Esophagus squamous epithelium (tissue), 5 donors: Measurements from ENCODE around the gene DAB2. TPM values are rescaled to one million over a fixed set of nuclear protein-coding genes. Genes with fewer than 3 reads are reported as not detected.

Source experiments
- DNase-seq: peaks from one replicate; lab custom pipeline; 2025; lab: John Stamatoyannopoulos, UW
- H3K27ac ChIP-seq, 4 donors: fragments of 200-600 bp; sonication (generic); one replicate each; pipeline ENCODE4 v1.5.1; 2016 to 2019; ENCODE audit warnings: mild to moderate bottlenecking in 1 of 4
- H3K27me3 ChIP-seq, 4 donors: fragments of 200-600 bp; sonication (generic); 1 replicate in 3 of 4; 2 replicates in 1 of 4; pipeline versions ENCODE4 v1.5.1 to v1.6.0; 2017 to 2021; ENCODE audit warnings: antibody characterized with exemption in 1 of 4
- H3K36me3 ChIP-seq, 3 donors: fragments of 200-600 bp; sonication (generic); one replicate each; pipeline ENCODE4 v1.5.1; 2016 to 2019
- H3K4me1 ChIP-seq, 3 donors: fragments of 200-600 bp; sonication (generic); one replicate each; pipeline ENCODE4 v1.5.1; 2017 to 2019
- H3K4me3 ChIP-seq, 4 donors: fragments of 200-600 bp; sonication (generic); 1 replicate in 3 of 4; 2 replicates in 1 of 4; pipeline ENCODE4 v1.5.1; 2016 to 2019; ENCODE audit warnings: mild to moderate bottlenecking in 2 of 4, moderate library complexity in 1 of 4
- H3K9me3 ChIP-seq, 3 donors: fragments of 200-600 bp; sonication (generic); one replicate each; pipeline ENCODE4 v1.5.1; 2016 to 2019
- POLR2A ChIP-seq, 4 donors: fragments of 450-650 bp; IDR thresholded peaks; one replicate each; pipeline ENCODE4 v1.6.1; 2017; ENCODE audit warnings: antibody characterized with exemption in 4 of 4, mild to moderate bottlenecking in 4 of 4, moderate library complexity in 3 of 4
- WGBS, 2 donors: methylation state at CpG; one replicate each; pipeline ENCODE4 v1.1.5; 2018; 5-methylcytosine and 5-hydroxymethylcytosine counted together
- intact Hi-C: fragments of 100-400 bp; cut with DNase I; formaldehyde crosslinking; loops from one replicate; pipeline ENCODE4 v1.15.0; 2022
- total RNA-seq, 4 donors: library from RNA; depleted of rRNA; stranded (reverse); fragments of >200 nt; gene quantifications; one replicate each; pipeline ENCODE4 v1.1.0, GENCODE V29; 2016
- TF ChIP-seq, protein P1 (sequence below), 6 experiments: fragments of 450-650 bp in 4 of 6; fragments of 200-600 bp in 2 of 6; sonication (generic) in 2 of 6; IDR thresholded peaks; one replicate each; pipeline ENCODE4 v1.5.1; 2016 to 2019; ENCODE audit warnings: antibody characterized with exemption in 6 of 6, mild to moderate bottlenecking in 4 of 6, moderate library complexity in 4 of 6
- donor health status: DM: yes; HTN: yes; CAD: no.

DAB2 gene
- total RNA-seq = 10 to 100 TPM in 2 of 4 donors, 1 to 10 TPM in 1, under 1 TPM in 1; 0.95 to 35.1 (median 11.8) TPM

DNA sequence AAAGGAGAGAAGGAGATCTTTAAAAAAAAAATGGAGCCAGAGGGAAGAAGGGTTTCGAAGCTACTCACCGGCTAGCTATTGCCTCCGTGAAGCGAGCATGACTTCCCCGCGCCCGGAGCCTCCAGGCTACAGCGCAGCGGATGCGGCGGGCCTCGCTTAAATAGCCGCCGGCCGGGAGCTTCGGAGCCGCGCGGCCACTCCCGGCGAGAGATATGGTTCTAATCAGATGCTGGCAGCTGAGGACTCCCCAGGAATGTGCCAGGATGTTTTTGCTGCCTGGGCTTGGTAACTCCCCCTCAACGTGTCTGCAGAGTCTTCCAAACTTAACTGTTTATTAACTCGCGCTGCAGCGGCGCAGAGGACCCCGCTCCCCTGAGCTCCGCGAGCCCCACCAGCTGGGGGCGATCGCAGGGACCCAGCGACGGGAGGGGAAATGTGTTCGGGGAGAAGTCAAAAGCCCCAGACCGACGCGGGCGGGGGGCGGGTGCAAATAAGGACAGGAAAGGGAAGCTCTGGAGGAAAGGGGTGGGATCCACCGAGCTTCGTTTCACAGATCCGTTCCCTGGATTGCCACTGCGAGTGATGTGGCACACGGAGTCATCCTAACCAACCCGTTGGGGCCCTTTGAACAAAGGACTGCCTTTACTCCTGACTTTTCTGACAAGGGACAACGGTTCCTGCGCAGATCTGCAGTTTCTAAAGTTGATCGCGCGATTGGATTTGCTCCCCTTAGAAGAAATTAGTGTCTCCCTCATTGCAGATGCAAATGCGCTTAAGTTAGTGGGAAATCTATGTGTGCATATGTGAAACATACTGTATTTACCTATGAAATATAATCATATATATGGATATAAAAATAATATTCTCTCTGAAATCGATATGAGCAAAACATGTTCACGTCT lies at the start of gene DAB2:
DAB2 (minus strand) TSS at position 245 of the 902 bp plus-strand sequence. CDS start 30,660 bp downstream, outside the sequence.
- 4 to 9% methylated on average over 43 to 45 of the region's 53 CpGs for WGBS, 2 donors
- intact Hi-C loops = no loop called here
- TF ChIP-seq, protein P1, sequence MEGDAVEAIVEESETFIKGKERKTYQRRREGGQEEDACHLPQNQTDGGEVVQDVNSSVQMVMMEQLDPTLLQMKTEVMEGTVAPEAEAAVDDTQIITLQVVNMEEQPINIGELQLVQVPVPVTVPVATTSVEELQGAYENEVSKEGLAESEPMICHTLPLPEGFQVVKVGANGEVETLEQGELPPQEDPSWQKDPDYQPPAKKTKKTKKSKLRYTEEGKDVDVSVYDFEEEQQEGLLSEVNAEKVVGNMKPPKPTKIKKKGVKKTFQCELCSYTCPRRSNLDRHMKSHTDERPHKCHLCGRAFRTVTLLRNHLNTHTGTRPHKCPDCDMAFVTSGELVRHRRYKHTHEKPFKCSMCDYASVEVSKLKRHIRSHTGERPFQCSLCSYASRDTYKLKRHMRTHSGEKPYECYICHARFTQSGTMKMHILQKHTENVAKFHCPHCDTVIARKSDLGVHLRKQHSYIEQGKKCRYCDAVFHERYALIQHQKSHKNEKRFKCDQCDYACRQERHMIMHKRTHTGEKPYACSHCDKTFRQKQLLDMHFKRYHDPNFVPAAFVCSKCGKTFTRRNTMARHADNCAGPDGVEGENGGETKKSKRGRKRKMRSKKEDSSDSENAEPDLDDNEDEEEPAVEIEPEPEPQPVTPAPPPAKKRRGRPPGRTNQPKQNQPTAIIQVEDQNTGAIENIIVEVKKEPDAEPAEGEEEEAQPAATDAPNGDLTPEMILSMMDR (IDR thresholded peaks at IDR 0.05) = peak in 4 of 6 experiments; percentile 11 to 42 (median 26)
- TF ChIP-seq POLR2A (IDR thresholded peaks at IDR 0.05) = peak in 2 of 4 donors; percentile 69 to 87
- Histone ChIP-seq H3K4me1 (peaks cover 0 to 61% (median 0%) of the 10 kb centered on the region in 3 donors), H3K9me3 (no peaks in the 10 kb centered on the region), H3K36me3 (no peaks in the 10 kb centered on the region), H3K4me3 (peak within 1 kb of the TSS; percentile 34 to 70 (median 48)), H3K27ac (peak within 1 kb of the TSS; percentile 73 to 85 (median 80)), H3K27me3 (peaks cover 0 to 47% (median 0%) of the 10 kb centered on the region in 4 donors)
- peak; percentile 32 for DNase-seq

DNA sequence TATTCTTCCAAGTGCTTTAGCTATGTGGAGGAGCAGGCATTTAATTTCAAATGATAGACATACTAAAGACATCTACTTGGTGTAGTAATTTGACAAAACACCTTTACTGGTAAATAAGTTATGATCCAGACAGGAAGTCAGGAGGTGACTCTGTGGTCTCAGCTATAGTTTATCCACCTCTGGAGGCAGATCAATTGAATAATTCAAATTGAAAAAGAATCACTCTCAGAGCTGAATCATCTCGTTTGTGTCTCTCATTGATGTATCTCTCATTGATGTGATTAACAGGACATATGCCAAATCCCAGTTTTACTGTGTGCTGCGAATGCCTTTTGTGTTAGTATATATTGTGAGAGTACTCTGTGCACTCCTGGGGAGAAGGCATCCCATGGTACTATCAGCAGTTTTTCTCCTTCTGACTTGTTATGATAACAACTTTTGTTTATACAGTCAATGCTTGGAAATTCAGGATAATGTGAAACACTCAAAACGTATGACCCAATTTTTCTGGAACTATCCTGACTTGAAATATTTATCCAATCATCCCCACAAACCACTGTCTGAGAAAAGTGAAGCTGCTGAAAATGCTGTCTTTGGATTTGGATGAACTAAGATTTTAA lies 48.5 kb upstream of the DAB2 start:
- no peak overlapping the region for H3K27ac ChIP-seq
- peaks cover 0 to 11% (median 0%) of the 10 kb centered on the region in 3 donors for H3K4me1 ChIP-seq
- WGBS, 2 donors = 45 to 66% methylated on average over 3 of the region's 3 CpGs
- no peak overlapping the region for H3K4me3 ChIP-seq
- H3K9me3 ChIP-seq = no peaks in the 10 kb centered on the region
- TF ChIP-seq POLR2A (IDR thresholded peaks at IDR 0.05) = no peak
- TF ChIP-seq, protein P1 (IDR thresholded peaks at IDR 0.05) = no peak
- H3K27me3 ChIP-seq = no peaks in the 10 kb centered on the region
- no peaks in the 10 kb centered on the region for H3K36me3 ChIP-seq
- intact Hi-C loops = no loop called here
- no peak for DNase-seq

DNA sequence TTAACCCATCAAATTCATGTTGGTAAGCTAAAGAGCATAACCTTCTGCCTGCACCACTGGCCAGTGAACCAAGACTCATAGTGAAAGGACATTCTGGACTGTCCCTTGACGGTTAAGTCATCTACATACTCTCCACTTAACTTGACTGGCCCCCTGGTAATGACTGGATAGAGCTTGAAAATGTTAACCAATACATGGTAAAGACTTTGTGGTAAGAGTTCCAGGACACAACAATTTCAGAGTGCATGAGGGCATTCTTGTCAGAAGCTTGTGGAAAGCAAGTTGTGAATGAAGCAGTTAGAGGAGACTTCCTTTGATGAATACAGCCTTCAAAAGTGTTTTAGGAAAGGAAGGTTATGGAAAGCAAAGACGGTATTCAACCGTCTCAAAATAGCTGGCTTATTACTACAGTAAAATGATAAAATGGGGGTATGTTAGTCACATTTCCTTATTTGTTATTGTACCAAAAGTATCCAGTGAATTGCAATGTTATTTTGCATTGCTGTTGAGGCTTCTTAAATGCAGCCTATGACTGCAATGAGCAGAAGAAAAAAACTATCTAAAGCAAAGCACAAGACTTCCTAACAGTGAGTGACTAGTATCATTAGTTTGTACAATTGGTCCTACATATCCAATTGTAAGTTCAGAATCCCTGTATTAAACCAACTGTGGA lies 47.2 kb upstream of the DAB2 start:
- no peaks in the 10 kb centered on the region for H3K27me3 ChIP-seq
- no peaks in the 10 kb centered on the region for H3K36me3 ChIP-seq
- 70 to 79% methylated on average over 3 of the region's 3 CpGs for WGBS, 2 donors
- no peak for DNase-seq
- intact Hi-C loops = no loop called here
- no peak overlapping the region for H3K4me3 ChIP-seq
- TF ChIP-seq, protein P1 (IDR thresholded peaks at IDR 0.05) = no peak
- TF ChIP-seq POLR2A (IDR thresholded peaks at IDR 0.05) = no peak
- no peaks in the 10 kb centered on the region for H3K9me3 ChIP-seq
- peaks cover 0 to 11% (median 0%) of the 10 kb centered on the region in 3 donors for H3K4me1 ChIP-seq
- no peak overlapping the region for H3K27ac ChIP-seq

DNA sequence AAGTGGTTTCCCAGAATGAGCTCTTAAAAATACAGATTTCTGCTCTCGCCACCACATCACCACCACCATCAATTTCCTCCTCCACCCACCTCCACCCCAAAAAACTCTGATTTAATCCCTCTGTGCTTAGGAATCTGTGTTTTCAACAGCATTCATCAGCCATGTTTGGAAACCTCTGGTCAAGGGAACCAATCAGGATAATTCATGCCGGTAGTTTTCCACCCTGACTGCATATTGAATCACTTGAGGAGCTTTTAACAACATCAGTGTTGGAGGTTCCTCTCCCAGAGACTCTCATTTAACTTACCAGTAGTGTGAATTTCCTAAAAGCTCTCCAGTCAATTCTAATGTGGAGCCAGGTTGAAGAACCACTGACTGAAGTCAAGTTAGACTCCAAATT lies 46.0 kb upstream of the DAB2 start:
- Histone ChIP-seq H3K4me3 (no peak overlapping the region), H3K27me3 (no peaks in the 10 kb centered on the region), H3K27ac (no peak overlapping the region), H3K9me3 (no peaks in the 10 kb centered on the region), H3K4me1 (peaks cover 0 to 2% (median 0%) of the 10 kb centered on the region in 3 donors), H3K36me3 (no peaks in the 10 kb centered on the region)
- no peak for TF ChIP-seq POLR2A (IDR thresholded peaks at IDR 0.05)
- intact Hi-C loops = no loop called here
- no peak for DNase-seq
- 74 to 86% methylated on average over 2 of the region's 2 CpGs for WGBS, 2 donors

DNA sequence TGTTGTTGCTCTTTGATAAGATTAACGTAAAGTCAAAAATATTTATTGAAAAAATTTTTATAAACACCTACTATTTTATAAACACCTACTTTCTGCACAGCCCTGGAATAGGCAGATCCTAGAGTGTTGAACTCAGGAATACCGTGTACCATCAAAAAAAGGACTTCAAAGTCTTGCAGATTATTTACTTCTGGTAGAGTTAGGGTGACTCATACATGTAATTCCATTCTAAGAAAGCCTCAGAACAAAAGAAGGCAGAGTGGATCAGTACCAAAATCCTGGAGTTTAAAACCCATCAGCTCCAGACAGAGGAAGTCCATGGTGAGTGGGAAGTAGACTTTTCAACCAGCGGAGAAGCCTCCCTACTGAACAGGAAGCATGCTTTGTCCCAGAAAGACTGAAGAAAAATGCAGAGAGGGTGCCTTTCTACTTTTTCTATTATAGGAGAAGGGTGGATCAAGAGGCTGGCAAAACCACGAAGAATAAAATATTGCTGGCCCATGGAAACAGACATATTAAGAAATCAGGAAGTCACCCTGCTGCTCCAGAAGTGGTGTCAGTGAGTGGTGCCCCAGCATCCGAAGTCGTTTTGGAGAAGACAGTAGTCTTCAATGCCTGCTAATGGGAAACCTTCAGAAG lies 45.1 kb upstream of the DAB2 start:
- no peaks in the 10 kb centered on the region for H3K27me3 ChIP-seq
- H3K4me3 ChIP-seq = no peak overlapping the region
- no peak for TF ChIP-seq POLR2A (IDR thresholded peaks at IDR 0.05)
- TF ChIP-seq, protein P1 (IDR thresholded peaks at IDR 0.05) = no peak
- no peak overlapping the region for H3K27ac ChIP-seq
- WGBS, 2 donors = 62 to 64% methylated on average over 6 of the region's 6 CpGs
- no peaks in the 10 kb centered on the region for H3K9me3 ChIP-seq
- no peaks in the 10 kb centered on the region for H3K4me1 ChIP-seq
- no peaks in the 10 kb centered on the region for H3K36me3 ChIP-seq
- intact Hi-C loops = no loop called here
- DNase-seq = no peak
